ENCODE results near the gene FRMD6. TPM values are rescaled to one million over a fixed set of nuclear protein-coding genes. Genes with fewer than 3 reads are reported as not detected.
A peak's percentile ranks its signal among the peaks of the same experiment; 100 is the strongest.

The FRMD6 gene
- total RNA-seq, 1 donor from 2014 or later: 16.9 TPM

- DNase-seq: no peak
- Mint-ChIP-seq H3K27ac (ENCODE audit: unreplicated experiment) (peak overlapping the region; percentile 48), H3K9me3 (ENCODE audit: unreplicated experiment) (no peaks in the 10 kb centered on the region), H3K27me3 (ENCODE audit: unreplicated experiment) (peaks cover 2% of the 10 kb centered on the region), H3K36me3 (ENCODE audit: unreplicated experiment) (no peaks in the 10 kb centered on the region), H3K4me1 (ENCODE audit: low read depth, unreplicated experiment) (peaks cover 35% of the 10 kb centered on the region), H3K4me3 (ENCODE audit: unreplicated experiment) (no peak overlapping the region)
- TF ChIP-seq CTCF (IDR thresholded peaks at IDR 0.05; ENCODE audit: partially characterized antibody, unreplicated experiment): no peak
Observed at GRCh38 chr14:51719955-51720354, 68.2 kb downstream of the FRMD6 start.

GRCh38 chr14:51723990-51724389, 72.3 kb downstream of the FRMD6 start:
- Mint-ChIP-seq H3K4me1 (ENCODE audit: low read depth, unreplicated experiment) (peaks cover 5% of the 10 kb centered on the region), H3K27me3 (ENCODE audit: unreplicated experiment) (no peaks in the 10 kb centered on the region), H3K4me3 (ENCODE audit: unreplicated experiment) (no peak overlapping the region), H3K36me3 (ENCODE audit: unreplicated experiment) (no peaks in the 10 kb centered on the region), H3K27ac (ENCODE audit: unreplicated experiment) (no peak overlapping the region), H3K9me3 (ENCODE audit: unreplicated experiment) (no peaks in the 10 kb centered on the region)
- TF ChIP-seq CTCF (IDR thresholded peaks at IDR 0.05; ENCODE audit: partially characterized antibody, unreplicated experiment): no peak
- no peak for DNase-seq

- peaks cover 3% of the 10 kb centered on the region for H3K4me1 Mint-ChIP-seq (ENCODE audit: low read depth, unreplicated experiment)
- DNase-seq: no peak
- H3K4me3 Mint-ChIP-seq (ENCODE audit: unreplicated experiment): no peak overlapping the region
- no peak for TF ChIP-seq CTCF (IDR thresholded peaks at IDR 0.05; ENCODE audit: partially characterized antibody, unreplicated experiment)
- H3K27ac Mint-ChIP-seq (ENCODE audit: unreplicated experiment): no peak overlapping the region
- H3K36me3 Mint-ChIP-seq (ENCODE audit: unreplicated experiment): no peaks in the 10 kb centered on the region
- H3K27me3 Mint-ChIP-seq (ENCODE audit: unreplicated experiment): no peaks in the 10 kb centered on the region
- H3K9me3 Mint-ChIP-seq (ENCODE audit: unreplicated experiment): no peaks in the 10 kb centered on the region
Observed at GRCh38 chr14:51724650-51725049, 72.9 kb downstream of the FRMD6 start.

- Mint-ChIP-seq H3K4me3 (ENCODE audit: unreplicated experiment) (no peak overlapping the region), H3K27ac (ENCODE audit: unreplicated experiment) (no peak overlapping the region), H3K27me3 (ENCODE audit: unreplicated experiment) (no peaks in the 10 kb centered on the region), H3K4me1 (ENCODE audit: low read depth, unreplicated experiment) (no peaks in the 10 kb centered on the region), H3K36me3 (ENCODE audit: unreplicated experiment) (no peaks in the 10 kb centered on the region), H3K9me3 (ENCODE audit: unreplicated experiment) (no peaks in the 10 kb centered on the region)
- DNase-seq: no peak
- TF ChIP-seq CTCF (IDR thresholded peaks at IDR 0.05; ENCODE audit: partially characterized antibody, unreplicated experiment): no peak
Observed at GRCh38 chr14:51725061-51725460, 73.4 kb downstream of the FRMD6 start.

- H3K4me3 Mint-ChIP-seq (ENCODE audit: unreplicated experiment): no peak overlapping the region
- no peak overlapping the region for H3K27ac Mint-ChIP-seq (ENCODE audit: unreplicated experiment)
- no peaks in the 10 kb centered on the region for H3K36me3 Mint-ChIP-seq (ENCODE audit: unreplicated experiment)
- no peaks in the 10 kb centered on the region for H3K9me3 Mint-ChIP-seq (ENCODE audit: unreplicated experiment)
- no peak for TF ChIP-seq CTCF (IDR thresholded peaks at IDR 0.05; ENCODE audit: partially characterized antibody, unreplicated experiment)
- no peaks in the 10 kb centered on the region for H3K4me1 Mint-ChIP-seq (ENCODE audit: low read depth, unreplicated experiment)
- H3K27me3 Mint-ChIP-seq (ENCODE audit: unreplicated experiment): no peaks in the 10 kb centered on the region
- DNase-seq: no peak
Observed at GRCh38 chr14:51726166-51726899, 74.6 kb downstream of the FRMD6 start.

Measured in glutamatergic neuron (in vitro differentiated cells).